Epithelial cell of esophagus (primary cell): Measurements from ENCODE around the gene EBPL.
"Not testable (repeated sequence)": the region's sequence is repeated elsewhere in the genome, so short reads cannot be mapped to it uniquely, and the experiment has no call there.

Experiments used
- DNase-seq: peaks from one replicate; pipeline ENCODE4 v3.0.0; 2010; ENCODE audit warnings: low read depth
- H3K4me3 ChIP-seq: 2 replicates; pipeline ENCODE4 v1.5.1; 2011; ENCODE audit warnings: mild to moderate bottlenecking, low read length, control low read depth
- TF ChIP-seq, protein P1 (sequence below): IDR thresholded peaks from 2 replicates; pipeline ENCODE4 v1.5.1; 2011; ENCODE audit warnings: low read depth, mild to moderate bottlenecking, low read length, control low read depth, inconsistent platforms; ENCODE audit not compliant: insufficient read depth; ENCODE audit errors: missing control alignments

EBPL gene

DNA sequence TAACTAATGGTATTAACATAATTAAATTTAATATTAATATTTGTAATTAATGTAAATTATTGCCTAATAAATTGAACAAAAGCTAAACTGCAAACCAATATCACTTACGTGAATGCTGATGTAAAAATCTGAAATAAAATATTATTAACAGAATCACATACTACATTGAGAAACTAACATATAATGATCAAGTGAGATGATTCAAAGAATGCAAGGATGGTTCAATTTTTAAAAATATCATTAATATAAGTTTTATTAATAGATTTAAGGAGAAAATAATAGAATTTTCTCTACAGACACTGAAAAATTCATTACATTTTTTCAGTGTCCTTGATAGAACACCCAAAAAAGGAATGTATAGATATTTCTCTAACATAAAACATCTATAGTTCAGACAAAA, 23.5 kb upstream of the EBPL start:
- DNase-seq: no peak
- TF ChIP-seq, protein P1, sequence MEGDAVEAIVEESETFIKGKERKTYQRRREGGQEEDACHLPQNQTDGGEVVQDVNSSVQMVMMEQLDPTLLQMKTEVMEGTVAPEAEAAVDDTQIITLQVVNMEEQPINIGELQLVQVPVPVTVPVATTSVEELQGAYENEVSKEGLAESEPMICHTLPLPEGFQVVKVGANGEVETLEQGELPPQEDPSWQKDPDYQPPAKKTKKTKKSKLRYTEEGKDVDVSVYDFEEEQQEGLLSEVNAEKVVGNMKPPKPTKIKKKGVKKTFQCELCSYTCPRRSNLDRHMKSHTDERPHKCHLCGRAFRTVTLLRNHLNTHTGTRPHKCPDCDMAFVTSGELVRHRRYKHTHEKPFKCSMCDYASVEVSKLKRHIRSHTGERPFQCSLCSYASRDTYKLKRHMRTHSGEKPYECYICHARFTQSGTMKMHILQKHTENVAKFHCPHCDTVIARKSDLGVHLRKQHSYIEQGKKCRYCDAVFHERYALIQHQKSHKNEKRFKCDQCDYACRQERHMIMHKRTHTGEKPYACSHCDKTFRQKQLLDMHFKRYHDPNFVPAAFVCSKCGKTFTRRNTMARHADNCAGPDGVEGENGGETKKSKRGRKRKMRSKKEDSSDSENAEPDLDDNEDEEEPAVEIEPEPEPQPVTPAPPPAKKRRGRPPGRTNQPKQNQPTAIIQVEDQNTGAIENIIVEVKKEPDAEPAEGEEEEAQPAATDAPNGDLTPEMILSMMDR: no peak
- no peak overlapping the region for H3K4me3 ChIP-seq

DNA sequence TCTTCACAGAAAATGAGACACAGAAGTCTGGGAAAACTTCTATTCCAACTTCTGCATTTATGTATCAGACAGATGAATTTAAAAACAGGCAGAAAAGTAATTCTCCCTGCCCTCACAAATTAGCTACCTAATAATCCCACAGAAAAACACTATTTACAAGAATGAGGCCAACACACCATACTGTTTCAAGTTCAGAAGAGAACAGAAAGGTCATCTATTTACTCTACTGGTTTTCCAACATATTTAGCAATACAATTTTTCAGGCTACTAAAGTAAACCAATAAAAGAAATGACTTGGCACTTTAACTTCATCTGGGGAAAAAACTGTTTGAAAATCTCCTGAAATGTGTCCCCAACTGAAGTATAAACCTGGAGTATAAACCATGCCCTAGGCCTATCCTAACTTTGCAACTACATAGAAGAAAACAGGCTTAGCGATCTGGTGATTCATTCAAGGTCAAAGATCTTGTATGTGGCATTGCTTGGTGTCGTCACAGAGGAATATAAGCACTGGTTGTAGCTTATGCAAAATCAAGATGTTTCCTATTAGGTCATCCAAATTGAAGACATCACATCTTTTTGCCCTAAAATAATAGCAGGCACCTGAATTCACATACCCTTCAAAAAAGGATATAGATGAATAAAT, 20.1 kb upstream of the EBPL start:
- H3K4me3 ChIP-seq: no peak overlapping the region
- TF ChIP-seq, protein P1: no peak
- DNase-seq: peak; percentile 64

DNA sequence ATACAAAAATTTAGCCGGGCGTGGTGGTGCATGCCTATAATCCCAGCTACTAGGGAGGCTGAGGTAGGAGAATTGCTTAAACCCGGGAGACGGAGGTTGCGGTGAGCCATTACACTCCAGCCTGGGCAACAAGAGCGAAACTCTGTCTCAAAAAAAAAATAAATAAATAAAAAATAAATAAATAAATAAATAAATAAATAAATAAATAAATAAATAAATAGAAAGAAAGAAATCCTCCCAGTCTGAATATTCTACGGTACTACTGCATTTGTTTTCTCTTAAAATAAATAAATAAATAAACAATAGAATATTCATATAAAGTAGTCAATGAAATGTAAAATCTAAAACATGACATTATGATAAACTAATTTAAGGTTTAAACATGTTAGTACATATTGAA, 13.0 kb upstream of the EBPL start:
- DNase-seq: not testable (repeated sequence)

DNA sequence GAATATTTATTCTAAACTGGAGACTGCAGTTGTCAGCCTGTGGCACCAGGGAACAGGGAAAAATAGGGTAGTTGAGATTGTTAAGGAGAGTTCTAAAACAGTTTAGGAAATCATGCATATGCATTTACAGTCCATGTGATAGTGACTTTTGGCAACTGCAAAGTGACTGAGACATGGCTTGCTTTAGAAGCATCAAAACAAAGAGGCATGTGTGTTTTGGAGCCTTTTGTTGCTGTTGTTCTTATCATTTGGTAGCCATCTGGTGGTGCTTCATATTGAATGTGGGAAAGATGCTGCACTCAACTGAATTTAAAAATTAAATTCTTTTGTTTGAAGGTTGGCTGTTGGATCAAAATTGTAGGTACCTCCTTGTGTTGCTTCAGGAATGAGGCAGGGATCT, 10.2 kb upstream of the EBPL start:
- no peak for DNase-seq
- H3K4me3 ChIP-seq: no peak overlapping the region
- TF ChIP-seq, protein P1: no peak

More for the DNA sequence above, 13.0 kb upstream of the EBPL start:
- not testable (repeated sequence) for H3K4me3 ChIP-seq

DNA sequence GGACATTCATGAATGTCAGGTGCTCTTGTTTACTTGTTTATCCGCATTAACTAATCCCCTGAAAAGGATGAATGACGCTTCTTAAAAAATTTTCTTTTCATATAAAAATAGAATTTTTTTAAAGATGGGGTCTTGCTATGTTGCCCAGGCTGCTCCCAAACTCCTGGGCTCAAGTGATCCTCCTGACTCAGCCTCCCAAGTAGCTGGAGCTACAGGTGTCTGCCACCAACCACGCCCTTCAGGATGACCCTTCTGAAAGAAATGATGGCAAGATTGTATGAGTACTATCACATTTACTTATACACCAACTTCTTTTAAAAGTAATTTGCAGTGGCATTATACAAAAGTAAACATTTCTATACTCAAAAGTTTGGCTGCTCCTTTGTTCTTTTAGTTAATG, 6.2 kb upstream of the EBPL start:
- TF ChIP-seq, protein P1: no peak
- H3K4me3 ChIP-seq: no peak overlapping the region
- no peak for DNase-seq

DNA sequence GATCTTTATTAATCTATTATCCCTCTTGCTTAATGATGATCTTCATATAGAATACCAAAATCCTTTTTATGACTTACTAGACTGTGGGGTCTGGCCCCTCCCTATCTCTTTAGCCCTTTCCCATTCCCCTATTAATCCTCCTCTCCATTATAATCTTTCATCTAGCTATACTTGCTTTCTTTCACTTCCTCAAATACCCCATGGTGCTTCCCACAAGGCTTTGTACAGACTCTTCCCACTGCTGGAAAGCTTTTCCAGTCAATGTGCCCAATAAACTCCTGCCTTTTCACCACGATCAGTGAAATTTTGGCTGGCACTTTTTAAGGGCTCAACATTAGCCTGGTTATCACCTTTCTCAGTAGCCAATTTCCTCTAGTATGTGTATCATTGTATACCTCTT, 3.2 kb upstream of the EBPL start:
- TF ChIP-seq, protein P1: no peak
- H3K4me3 ChIP-seq: no peak overlapping the region
- DNase-seq: no peak

DNA sequence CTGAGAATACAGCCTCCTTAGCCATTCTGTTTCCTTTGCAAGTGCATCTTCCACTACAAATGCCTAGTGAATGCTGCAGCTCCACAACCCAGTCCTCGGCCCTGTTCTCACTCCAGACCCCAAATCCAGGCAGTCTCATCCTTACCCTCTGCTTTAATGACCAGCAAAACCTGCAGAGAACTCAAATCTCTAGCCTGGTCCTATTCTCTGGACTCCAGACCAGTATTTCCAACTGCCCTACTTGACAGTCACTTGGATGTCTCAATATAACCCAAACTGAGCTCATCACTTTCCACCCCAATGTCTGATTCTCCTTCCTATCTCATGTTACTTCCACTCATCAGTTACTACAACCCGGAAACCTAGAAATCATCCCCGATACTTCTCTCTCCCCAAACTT, 2.6 kb upstream of the EBPL start:
- no peak for DNase-seq
- H3K4me3 ChIP-seq: no peak overlapping the region

More for the DNA sequence above, 2.6 kb upstream of the EBPL start:
- TF ChIP-seq, protein P1: no peak
